ENCODE data around the gene SEC22A.

The SEC22A gene

DNA sequence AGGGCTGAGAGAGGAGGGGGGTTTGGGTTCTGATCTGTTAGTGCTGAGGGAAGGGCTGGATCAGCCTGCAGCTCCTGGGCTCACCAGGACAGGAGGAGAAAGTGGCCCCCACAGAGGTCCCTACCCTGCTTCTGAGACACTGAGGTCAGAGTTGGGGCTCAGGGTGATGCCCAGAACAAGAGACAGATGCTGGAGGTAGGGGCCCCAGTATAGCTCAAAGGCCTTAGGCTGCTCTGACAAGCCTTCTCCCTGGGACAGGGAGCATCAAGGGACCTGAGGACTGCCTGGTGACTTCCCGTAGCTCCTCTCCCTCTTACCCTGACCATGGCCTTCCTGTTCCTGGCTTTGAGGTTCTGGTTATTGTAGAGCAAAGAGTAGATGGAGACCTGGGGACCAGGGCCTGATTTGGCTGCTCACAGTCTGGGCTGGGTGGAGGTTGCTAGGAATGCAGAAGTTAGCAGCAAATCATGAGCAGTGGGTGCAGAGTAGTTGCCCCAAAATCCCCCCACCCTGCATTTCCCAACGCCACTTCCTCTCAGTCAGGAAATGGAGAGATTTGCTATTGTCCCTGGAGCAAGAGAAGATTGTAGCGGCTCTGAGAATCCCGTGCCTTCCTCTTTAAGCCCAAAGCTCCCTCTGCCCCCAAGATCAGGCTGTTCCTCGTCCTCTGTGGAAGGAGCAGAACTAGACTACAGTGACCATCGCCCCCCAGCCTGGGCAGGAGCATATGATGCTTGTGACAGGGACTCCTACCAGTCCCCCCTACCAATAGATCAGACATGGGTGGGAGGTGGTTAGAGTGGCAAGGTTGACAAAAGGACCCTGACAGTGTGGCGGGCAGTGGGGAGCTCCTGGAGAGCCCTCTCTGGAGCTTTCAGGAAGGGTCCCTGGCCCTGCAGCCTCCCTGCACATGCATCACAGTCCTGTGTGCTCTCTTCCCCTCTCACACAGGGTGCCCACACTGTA lies 47.4 kb upstream of the SEC22A start:
- no peaks in the 10 kb centered on the region for H3K36me3 ChIP-seq (ENCODE audit: control insufficient read depth, insufficient read depth, low read length)
- no peak for TF ChIP-seq CTCF (IDR thresholded peaks at IDR 0.05)
- H3K4me1 ChIP-seq = no peaks in the 10 kb centered on the region

DNA sequence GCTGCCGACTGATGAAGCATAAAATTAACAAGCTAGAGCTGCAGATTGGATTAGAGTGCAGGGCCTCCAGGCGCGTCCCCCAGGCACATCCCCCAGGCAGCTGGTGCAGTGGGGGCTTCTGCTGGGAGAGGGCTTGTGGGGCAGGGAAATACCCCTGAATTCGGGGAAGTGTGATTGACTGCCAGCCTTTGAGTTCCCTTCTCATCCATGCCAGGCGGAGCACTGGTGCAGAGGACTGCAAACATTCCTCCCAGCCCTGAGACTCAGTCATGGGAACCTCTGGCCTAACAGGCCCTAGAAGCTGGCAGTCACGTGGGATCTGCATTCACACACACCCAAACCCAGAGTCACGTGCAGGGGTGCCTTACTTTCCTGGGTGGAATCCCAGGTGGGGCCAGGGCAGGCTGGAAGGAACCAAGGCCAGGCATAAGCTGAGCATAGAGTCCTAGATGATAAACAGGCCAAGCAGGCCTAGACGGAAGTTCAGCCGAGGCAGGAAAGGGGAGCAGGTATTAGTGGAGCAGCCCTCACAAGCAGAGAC lies 46.2 kb upstream of the SEC22A start:
- no peak overlapping the region for H3K4me2 ChIP-seq (ENCODE audit: low read length)
- no peaks in the 10 kb centered on the region for H3K27me3 ChIP-seq (ENCODE audit: control insufficient read depth, insufficient read depth, low read length)
- no peak overlapping the region for H3K27ac ChIP-seq
- H3K9ac ChIP-seq = no peak overlapping the region
- H2AFZ ChIP-seq = no peak overlapping the region
- no peaks in the 10 kb centered on the region for H3K36me3 ChIP-seq (ENCODE audit: control insufficient read depth, insufficient read depth, low read length)
- no peak overlapping the region for H3K4me3 ChIP-seq (ENCODE audit: low read depth, low read length)
- no peak for TF ChIP-seq CTCF (IDR thresholded peaks at IDR 0.05)
- H3K9me3 ChIP-seq (ENCODE audit: control insufficient read depth, low read length) = no peaks in the 10 kb centered on the region
- no peaks in the 10 kb centered on the region for H3K4me1 ChIP-seq
- no peaks in the 10 kb centered on the region for H3K79me2 ChIP-seq

More for the DNA sequence above, 47.4 kb upstream of the SEC22A start:
- Histone ChIP-seq H3K27ac (no peak overlapping the region), H2AFZ (no peak overlapping the region), H3K4me3 (ENCODE audit: low read depth, low read length) (no peak overlapping the region), H3K27me3 (ENCODE audit: control insufficient read depth, insufficient read depth, low read length) (no peaks in the 10 kb centered on the region), H3K79me2 (no peaks in the 10 kb centered on the region), H3K9me3 (ENCODE audit: control insufficient read depth, low read length) (no peaks in the 10 kb centered on the region), H3K4me2 (ENCODE audit: low read length) (no peak overlapping the region), H3K9ac (no peak overlapping the region)

DNA sequence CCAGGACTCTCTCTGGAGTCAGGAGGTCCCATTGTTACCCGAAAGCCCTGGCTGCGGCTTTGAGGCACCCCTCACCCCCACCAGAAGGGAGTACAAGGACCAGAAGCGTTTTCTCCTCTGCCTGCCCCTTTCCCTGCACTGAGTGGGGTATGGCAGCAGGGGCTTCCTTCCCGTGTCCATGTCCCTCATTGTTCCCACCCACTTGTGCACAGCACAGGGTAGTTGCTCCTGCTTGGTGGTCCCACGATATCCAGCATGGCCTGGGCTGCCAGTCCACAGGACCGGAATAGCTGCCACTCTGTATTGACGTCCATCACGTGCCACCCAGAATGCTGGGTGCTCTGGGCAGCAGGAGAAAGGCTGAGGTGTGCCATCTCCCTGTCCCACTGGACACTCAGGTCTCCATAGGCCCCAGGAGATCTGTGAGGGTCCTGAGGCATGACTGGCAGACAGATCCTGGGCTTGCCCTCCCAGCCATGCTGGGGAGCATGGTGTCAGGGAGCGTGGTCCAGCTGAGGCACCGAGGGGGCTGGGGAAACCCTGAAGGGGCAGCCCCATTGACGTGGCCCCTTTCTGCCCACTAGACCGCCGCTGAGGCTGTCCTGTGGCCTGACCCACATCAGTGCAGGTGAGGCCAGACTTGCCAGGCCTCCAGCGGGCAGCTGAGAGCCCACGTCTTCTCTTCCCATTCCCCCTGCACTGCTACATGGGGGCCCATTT lies 45.3 kb upstream of the SEC22A start:
- Histone ChIP-seq H3K4me1 (no peaks in the 10 kb centered on the region), H3K9me3 (ENCODE audit: control insufficient read depth, low read length) (no peaks in the 10 kb centered on the region), H3K27ac (no peak overlapping the region)

GRCh38 chr3:123157209-123157597 lies 44.5 kb upstream of the SEC22A start:
- H3K79me2 ChIP-seq = no peaks in the 10 kb centered on the region
- H3K4me3 ChIP-seq (ENCODE audit: low read depth, low read length) = no peak overlapping the region
- no peak overlapping the region for H3K9ac ChIP-seq
- no peak overlapping the region for H3K4me2 ChIP-seq (ENCODE audit: low read length)
- no peak overlapping the region for H3K27ac ChIP-seq
- no peaks in the 10 kb centered on the region for H3K4me1 ChIP-seq
- no peaks in the 10 kb centered on the region for H3K36me3 ChIP-seq (ENCODE audit: control insufficient read depth, insufficient read depth, low read length)
- H2AFZ ChIP-seq = no peak overlapping the region
- TF ChIP-seq CTCF (IDR thresholded peaks at IDR 0.05) = no peak
- no peaks in the 10 kb centered on the region for H3K27me3 ChIP-seq (ENCODE audit: control insufficient read depth, insufficient read depth, low read length)
- H3K9me3 ChIP-seq (ENCODE audit: control insufficient read depth, low read length) = no peaks in the 10 kb centered on the region

More for the DNA sequence above, 45.3 kb upstream of the SEC22A start:
- Histone ChIP-seq H3K36me3 (ENCODE audit: control insufficient read depth, insufficient read depth, low read length) (no peaks in the 10 kb centered on the region), H3K79me2 (no peaks in the 10 kb centered on the region), H3K9ac (no peak overlapping the region), H3K4me2 (ENCODE audit: low read length) (no peak overlapping the region), H2AFZ (no peak overlapping the region), H3K27me3 (ENCODE audit: control insufficient read depth, insufficient read depth, low read length) (no peaks in the 10 kb centered on the region), H3K4me3 (ENCODE audit: low read depth, low read length) (no peak overlapping the region)
- no peak for TF ChIP-seq CTCF (IDR thresholded peaks at IDR 0.05)
